ENCODE results near the gene DDX50.
"Not testable (repeated sequence)": the region's sequence is repeated elsewhere in the genome, so short reads cannot be mapped to it uniquely, and the experiment has no call there.

The DDX50 gene

GRCh38 chr10:68900427-68901104 is 549 bp upstream of the DDX50 start:
- DNase-seq (ENCODE audit: low read depth in 3 of 3), result no peak

GRCh38 chr10:68902382-68902781 is 1.3 kb downstream of the DDX50 start:
- DNase-seq (ENCODE audit: low read depth in 3 of 3), result no peak

GRCh38 chr10:68924593-68924992 is 23.5 kb downstream of the DDX50 start:
- no peak for DNase-seq (ENCODE audit: low read depth in 3 of 3)

DNA sequence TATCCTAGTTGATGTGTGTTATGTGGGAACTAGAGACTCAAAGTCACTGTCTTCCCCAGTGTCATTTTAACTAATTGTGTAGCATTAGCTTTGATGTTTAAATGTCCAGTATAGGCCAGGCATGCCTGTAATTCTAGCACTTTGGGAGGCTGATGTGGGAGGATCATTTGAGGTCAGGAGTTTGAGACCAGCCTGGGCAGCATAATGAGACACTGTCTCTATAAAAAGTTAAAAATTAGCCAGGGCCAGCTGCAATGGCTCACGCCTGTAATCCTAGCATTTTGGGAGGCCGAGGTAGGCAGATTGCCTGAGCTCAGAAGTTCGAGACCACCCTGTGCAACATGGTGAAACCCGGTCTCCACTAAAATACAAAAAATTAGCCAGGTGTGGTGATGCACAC is 24.4 kb downstream of the DDX50 start:
- DNase-seq (ENCODE audit: low read depth in 3 of 3), result no peak

DNA sequence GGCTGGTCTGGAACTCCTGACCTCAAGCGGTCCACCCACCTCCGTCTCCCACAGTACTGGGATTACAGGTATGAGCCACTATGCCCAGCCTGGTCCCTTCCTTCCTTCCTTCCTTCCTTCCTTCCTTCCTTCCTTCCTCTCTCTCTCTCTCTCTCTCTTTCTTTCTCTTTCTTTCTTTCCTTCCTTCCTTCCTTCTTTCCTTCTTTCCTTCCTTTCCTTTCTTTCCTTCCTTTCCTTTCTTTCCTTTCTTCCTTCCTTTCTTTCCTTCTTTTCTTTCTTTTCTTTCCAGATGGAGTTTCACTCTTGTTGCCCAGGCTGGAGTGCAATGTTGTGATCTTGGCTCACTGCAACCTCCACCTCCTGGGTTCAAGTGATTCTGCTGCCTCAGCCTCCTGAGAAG is 28.0 kb downstream of the DDX50 start:
- DNase-seq (ENCODE audit: low read depth in 3 of 3), result not testable (repeated sequence)

- not testable (repeated sequence) for DNase-seq (ENCODE audit: low read depth in 3 of 3)
These were observed 28.8 kb downstream of the DDX50 start for GRCh38 chr10:68929888-68930287.

- not testable (repeated sequence) for DNase-seq (ENCODE audit: low read depth in 3 of 3)
These were observed 31.7 kb downstream of the DDX50 start for GRCh38 chr10:68932860-68933259.

DNA sequence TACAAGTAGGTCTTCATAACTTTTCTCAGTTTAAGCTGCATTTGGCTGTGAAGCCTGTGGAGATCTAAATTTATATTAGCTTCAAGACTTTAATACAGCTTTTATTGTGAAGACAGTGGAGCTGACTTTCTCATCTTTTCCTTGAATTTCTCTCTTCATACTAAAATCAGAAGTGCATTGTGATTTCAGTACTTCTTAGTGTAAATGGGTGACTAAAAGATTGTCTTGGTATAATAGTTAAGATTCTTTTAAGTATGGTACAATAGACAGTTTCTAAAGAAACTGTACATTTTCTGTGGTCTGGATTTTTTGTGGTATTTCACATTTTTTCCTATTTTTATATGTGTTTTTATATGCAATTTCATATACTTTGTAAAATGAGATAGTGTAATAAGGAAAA is 33.9 kb downstream of the DDX50 start:
- no peak for DNase-seq (ENCODE audit: low read depth in 3 of 3)

DNA sequence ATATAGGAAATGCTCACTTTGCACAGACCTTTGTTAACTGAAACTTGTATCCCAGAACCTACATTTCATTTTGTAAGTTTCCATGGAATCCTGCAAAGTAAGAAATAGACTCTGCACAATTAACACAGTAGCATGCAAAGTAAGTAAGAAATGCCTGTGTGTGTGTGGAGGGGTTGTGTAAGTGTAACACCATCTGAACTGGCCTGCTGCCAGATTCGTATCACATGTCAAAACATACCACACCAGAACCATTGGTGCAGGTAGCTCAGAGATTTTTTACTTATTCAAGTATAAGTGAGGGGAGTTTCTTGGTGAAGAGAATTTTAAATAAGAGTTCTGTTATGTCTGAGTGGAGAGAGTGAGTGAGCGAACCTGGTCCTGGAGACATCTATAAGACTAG is 37.0 kb downstream of the DDX50 start:
- DNase-seq (ENCODE audit: low read depth in 3 of 3), result no peak

- DNase-seq (ENCODE audit: low read depth in 3 of 3), result no peak
These were observed 37.8 kb downstream of the DDX50 start for GRCh38 chr10:68938884-68939283.

DNA sequence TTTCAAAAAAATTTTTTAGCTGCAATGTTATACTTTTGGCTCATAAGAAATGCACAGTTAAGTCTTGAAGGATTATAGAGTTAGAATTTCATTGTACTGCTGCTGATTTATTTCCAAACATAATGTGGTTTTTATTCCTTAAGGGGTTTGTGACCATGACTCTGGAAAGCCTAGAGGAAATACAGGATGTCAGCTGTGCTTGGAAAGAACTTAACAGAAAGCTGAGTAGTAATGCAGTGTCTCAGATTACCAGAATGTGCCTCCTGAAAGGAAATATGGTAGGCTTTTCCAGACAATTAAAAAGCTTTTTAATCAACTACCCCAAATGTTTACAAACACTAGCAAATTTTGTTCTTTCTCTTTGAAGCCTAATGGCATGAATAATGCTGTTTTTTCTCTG is 39.8 kb downstream of the DDX50 start:
- DNase-seq (ENCODE audit: low read depth in 3 of 3), result not testable (repeated sequence)

DNA sequence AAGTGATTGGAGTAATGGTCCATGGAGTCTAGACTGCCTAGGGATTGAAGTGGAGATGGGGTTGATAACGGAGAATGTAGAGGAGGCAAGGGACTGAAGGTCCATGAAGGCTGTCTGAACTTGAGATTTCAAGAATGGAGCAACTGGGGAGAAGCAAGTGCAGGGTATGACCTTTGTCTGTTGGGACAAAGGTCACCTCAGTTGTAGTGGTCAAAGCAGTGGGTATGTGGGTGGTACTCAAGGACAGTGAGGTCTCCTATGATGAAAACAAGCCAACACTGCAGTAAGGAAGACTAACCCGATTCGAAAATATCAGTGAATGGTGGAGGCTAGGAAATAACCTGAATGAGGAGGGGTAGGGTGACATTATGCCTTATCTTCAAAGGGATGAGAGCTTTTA is 49.5 kb downstream of the DDX50 start:
- no peak for DNase-seq (ENCODE audit: low read depth in 3 of 3)

- DNase-seq (ENCODE audit: low read depth in 3 of 3), result no peak
These were observed 53.8 kb downstream of the DDX50 start for GRCh38 chr10:68954904-68955303.

- peak in 2 of 3 experiments; percentile 18 to 61 for DNase-seq (ENCODE audit: low read depth in 3 of 3)
These were observed 54.3 kb downstream of the DDX50 start for GRCh38 chr10:68955355-68955831.

GRCh38 chr10:68955832-68956532 is 54.9 kb downstream of the DDX50 start, which contains the start of gene DDX21:
Gene DDX21 (plus strand): TSS chr10:68956170. CDS start chr10:68956226, 56 bp downstream.
- peak; percentile 81 to 88 (median 88) for DNase-seq (ENCODE audit: low read depth in 3 of 3)

GRCh38 chr10:68957284-68957615 is 56.1 kb downstream of the DDX50 start:
- no peak for DNase-seq (ENCODE audit: low read depth in 3 of 3)

DNA sequence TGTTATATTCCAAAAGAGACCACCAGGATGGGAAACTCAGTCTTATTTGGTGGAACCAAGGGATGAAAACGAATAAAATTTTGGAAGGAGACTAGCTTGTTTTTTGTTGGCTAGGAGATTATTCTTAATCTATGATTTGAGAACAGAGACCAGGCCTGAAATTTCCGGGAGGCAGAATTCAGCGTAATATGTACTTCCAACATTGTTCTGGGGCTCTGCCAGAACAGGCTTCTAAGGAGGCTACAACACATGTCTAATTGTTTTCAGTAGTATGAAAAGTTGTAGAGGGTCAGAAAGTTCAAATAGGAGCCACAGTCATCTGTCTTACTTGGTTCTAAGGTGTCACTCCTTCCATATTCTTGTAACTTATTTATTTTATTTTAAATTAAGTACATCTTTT is 56.5 kb downstream of the DDX50 start:
- DNase-seq (ENCODE audit: low read depth in 3 of 3), result no peak

GRCh38 chr10:68959695-68960527 is 58.8 kb downstream of the DDX50 start:
- DNase-seq (ENCODE audit: low read depth in 3 of 3), result no peak

DNA sequence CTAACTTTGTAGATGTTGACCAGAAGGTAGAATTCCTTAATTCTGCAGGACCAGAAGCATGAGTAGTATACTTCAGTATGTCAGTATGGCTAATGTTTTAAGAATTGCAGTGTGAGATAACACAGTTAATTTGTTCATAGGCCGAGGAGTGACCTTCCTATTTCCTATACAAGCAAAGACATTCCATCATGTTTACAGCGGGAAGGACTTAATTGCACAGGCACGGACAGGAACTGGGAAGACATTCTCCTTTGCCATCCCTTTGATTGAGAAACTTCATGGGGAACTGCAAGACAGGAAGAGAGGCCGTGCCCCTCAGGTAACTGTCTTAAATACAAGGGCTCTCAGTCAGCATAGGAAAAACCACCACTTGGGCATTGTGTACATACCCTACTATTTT is 62.0 kb downstream of the DDX50 start:
- DNase-seq (ENCODE audit: low read depth in 3 of 3), result no peak

- DNase-seq (ENCODE audit: low read depth in 3 of 3), result no peak
These were observed 72.9 kb downstream of the DDX50 start for GRCh38 chr10:68973975-68974374.

- DNase-seq (ENCODE audit: low read depth in 3 of 3), result not testable (repeated sequence)
These were observed 74.9 kb downstream of the DDX50 start for GRCh38 chr10:68975936-68976473.

GRCh38 chr10:68979738-68980137 is 78.6 kb downstream of the DDX50 start:
- DNase-seq (ENCODE audit: low read depth in 3 of 3), result not testable (repeated sequence)

All from stimulated activated CD4-positive, alpha-beta T cell treated with anti-CD3 and anti-CD28 coated beads, TNF-alpha, amount 100 ng/mL, for 24 hours (primary cell).